ENCODE results near the gene SULT4A1. TPM values are rescaled to one million over a fixed set of nuclear protein-coding genes. Genes with fewer than 3 reads are reported as not detected.

Gene SULT4A1
- total RNA-seq, 4 donors from 2014 or later, result 1.3 TPM; not detected in 3

DNA sequence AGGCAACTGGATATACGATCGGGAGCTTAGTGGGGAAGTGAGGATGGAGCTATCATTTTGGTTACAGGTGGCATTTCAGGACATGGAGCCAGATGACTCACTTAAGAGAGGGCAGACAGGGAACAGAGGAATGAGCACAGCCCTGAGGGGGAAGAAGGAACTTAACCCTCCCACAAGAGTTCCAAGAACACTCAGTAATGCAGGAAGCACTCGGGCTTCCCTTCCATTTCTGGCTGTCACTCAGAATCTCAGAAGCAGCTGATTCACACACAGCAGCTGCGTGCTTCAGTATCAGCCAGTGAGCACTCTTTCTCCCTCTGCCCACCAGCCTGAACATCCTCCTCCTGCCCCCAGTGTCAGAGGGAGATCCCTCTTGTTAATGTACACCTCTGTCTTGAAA is 85.0 kb downstream of the SULT4A1 start:
- H3K27me3 ChIP-seq, result no peaks in the 10 kb centered on the region
- no peak overlapping the region for H3K4me3 ChIP-seq
- H3K9me3 ChIP-seq, result no peaks in the 10 kb centered on the region
- H3K36me3 ChIP-seq, result peaks cover 0 to 40% (median 0%) of the 10 kb centered on the region in 3 donors
- TF ChIP-seq EP300 (IDR thresholded peaks at IDR 0.05) (no peak), CTCF (IDR thresholded peaks at IDR 0.05) (no peak), POLR2A (IDR thresholded peaks at IDR 0.05) (no peak)
- no peak for DNase-seq (ENCODE audit: low spot score in 2 of 2)
- WGBS, 2 donors, result 52 to 66% methylated on average over 4 of the region's 4 CpGs
- H3K27ac ChIP-seq, result no peak overlapping the region
- no peaks in the 10 kb centered on the region for H3K4me1 ChIP-seq

GRCh38 chr22:43776081-43776670 is 86.1 kb downstream of the SULT4A1 start:
- no peak for TF ChIP-seq POLR2A (IDR thresholded peaks at IDR 0.05)
- TF ChIP-seq CTCF (IDR thresholded peaks at IDR 0.05), result no peak
- no peak for TF ChIP-seq EP300 (IDR thresholded peaks at IDR 0.05)
- H3K4me1 ChIP-seq, result no peaks in the 10 kb centered on the region
- WGBS, 2 donors, result 74 to 78% methylated on average over 9 of the region's 9 CpGs
- H3K9me3 ChIP-seq, result no peaks in the 10 kb centered on the region
- no peak for DNase-seq (ENCODE audit: low spot score in 2 of 2)
- no peaks in the 10 kb centered on the region for H3K27me3 ChIP-seq
- no peak overlapping the region for H3K27ac ChIP-seq
- H3K36me3 ChIP-seq, result peaks cover 0 to 47% (median 0%) of the 10 kb centered on the region in 3 donors
- H3K4me3 ChIP-seq, result no peak overlapping the region

Small RNA genes within 50 kb of the gene (small RNA-seq; reads per million reads assigned to genes)
- gene HMGN2P9, result not detected

Other genes starting within 250 kb of the SULT4A1 start
- gene EFCAB6, start 50.2 kb downstream of the SULT4A1 start, total RNA-seq, result 1 to 10 TPM; 3.3 to 9.2 (median 6.8) TPM
- gene PNPLA5, start 29.5 kb upstream of the SULT4A1 start, total RNA-seq, result not detected
- 1 to 10 TPM in 2 of 4 donors, under 1 TPM in 2; 0.44 to 9.3 (median 1.1) TPM for gene PNPLA3, start 61.3 kb upstream of the SULT4A1 start, total RNA-seq
- gene SAMM50, start 92.9 kb upstream of the SULT4A1 start, total RNA-seq, result 10 to 100 TPM; 24.3 to 29.4 (median 28.1) TPM
- gene PARVB, start 161.8 kb upstream of the SULT4A1 start, total RNA-seq, result 10 to 100 TPM; 33.5 to 73.5 (median 41.5) TPM